ENCODE measurements around the gene ZNRF2. TPM values are rescaled to one million over a fixed set of nuclear protein-coding genes. Genes with fewer than 3 reads are reported as not detected.

The ZNRF2 gene
- total RNA-seq, 1 donor from 2014 or later: 10.2 TPM

GRCh38 chr7:30389791-30390190 is 105.4 kb downstream of the ZNRF2 start:
- H3K27ac Mint-ChIP-seq: no peak overlapping the region
- no peaks in the 10 kb centered on the region for H3K4me1 Mint-ChIP-seq (ENCODE audit: low read depth)
- no peaks in the 10 kb centered on the region for H3K36me3 Mint-ChIP-seq (ENCODE audit: low read depth)
- no peak for DNase-seq (ENCODE audit: low spot score)
- no peak overlapping the region for H3K4me3 Mint-ChIP-seq (ENCODE audit: low read depth)
- H3K9me3 Mint-ChIP-seq: no peaks in the 10 kb centered on the region
- intact Hi-C loops (cut with micrococcal nuclease): no loop called here
- no peaks in the 10 kb centered on the region for H3K27me3 Mint-ChIP-seq (ENCODE audit: low read depth)

- H3K9me3 Mint-ChIP-seq: no peaks in the 10 kb centered on the region
- no peak overlapping the region for H3K27ac Mint-ChIP-seq
- no peaks in the 10 kb centered on the region for H3K27me3 Mint-ChIP-seq (ENCODE audit: low read depth)
- H3K4me3 Mint-ChIP-seq (ENCODE audit: low read depth): no peak overlapping the region
- H3K4me1 Mint-ChIP-seq (ENCODE audit: low read depth): no peaks in the 10 kb centered on the region
- no peaks in the 10 kb centered on the region for H3K36me3 Mint-ChIP-seq (ENCODE audit: low read depth)
- intact Hi-C loops (cut with micrococcal nuclease): no loop called here
- DNase-seq (ENCODE audit: low spot score): no peak
These were observed 106.6 kb downstream of the ZNRF2 start for GRCh38 chr7:30390736-30391636.

DNA sequence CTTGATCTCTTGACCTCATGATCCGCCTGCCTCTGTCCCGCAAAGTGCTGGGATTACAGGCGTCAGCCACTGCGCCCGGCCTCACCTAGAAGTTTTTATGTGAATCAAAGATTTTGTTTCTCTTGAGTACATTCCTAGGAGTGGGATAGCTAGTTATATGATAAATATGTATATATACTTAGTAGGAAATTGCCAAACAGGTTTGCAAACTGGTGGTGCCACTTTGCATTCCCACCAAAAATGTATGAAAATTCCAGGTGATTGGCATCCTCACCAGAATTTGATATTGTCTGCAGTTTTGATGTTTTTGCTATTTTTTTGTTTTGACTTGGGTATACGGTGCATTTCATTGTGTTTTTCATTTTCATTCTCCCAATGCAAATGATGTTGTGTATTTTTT is 107.4 kb downstream of the ZNRF2 start:
- no peak for DNase-seq (ENCODE audit: low spot score)
- Mint-ChIP-seq H3K27ac (no peak overlapping the region), H3K4me3 (ENCODE audit: low read depth) (no peak overlapping the region), H3K27me3 (ENCODE audit: low read depth) (no peaks in the 10 kb centered on the region), H3K36me3 (ENCODE audit: low read depth) (no peaks in the 10 kb centered on the region), H3K9me3 (no peaks in the 10 kb centered on the region), H3K4me1 (ENCODE audit: low read depth) (no peaks in the 10 kb centered on the region)
- intact Hi-C loops (cut with micrococcal nuclease): no loop called here

DNA sequence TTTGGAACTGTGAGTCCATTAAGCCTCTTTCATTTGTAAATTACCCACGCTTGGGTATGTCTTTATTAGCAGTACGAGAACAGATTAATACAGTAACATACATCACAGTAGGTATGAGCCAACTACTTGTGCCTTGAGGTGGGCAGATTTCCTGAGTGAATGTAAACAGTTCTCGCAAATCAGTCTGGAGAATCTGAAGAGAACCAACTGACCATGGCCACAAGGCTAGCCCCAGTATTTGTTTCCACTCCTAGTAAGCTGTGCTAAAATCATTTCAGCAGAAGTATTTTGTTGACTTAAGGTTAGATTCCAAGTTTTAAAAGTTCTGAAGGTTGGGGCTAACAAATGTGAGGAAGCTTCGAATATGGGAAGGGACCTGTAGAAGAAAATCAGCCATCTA is 111.3 kb downstream of the ZNRF2 start:
- H3K36me3 Mint-ChIP-seq (ENCODE audit: low read depth): no peaks in the 10 kb centered on the region
- no peak overlapping the region for H3K27ac Mint-ChIP-seq
- no peaks in the 10 kb centered on the region for H3K9me3 Mint-ChIP-seq
- intact Hi-C loops (cut with micrococcal nuclease): no loop called here
- no peaks in the 10 kb centered on the region for H3K4me1 Mint-ChIP-seq (ENCODE audit: low read depth)
- no peak for DNase-seq (ENCODE audit: low spot score)
- peaks cover 1% of the 10 kb centered on the region for H3K27me3 Mint-ChIP-seq (ENCODE audit: low read depth)
- H3K4me3 Mint-ChIP-seq (ENCODE audit: low read depth): no peak overlapping the region

GRCh38 chr7:30396389-30396788 is 112.0 kb downstream of the ZNRF2 start:
- no peak overlapping the region for H3K4me3 Mint-ChIP-seq (ENCODE audit: low read depth)
- H3K27me3 Mint-ChIP-seq (ENCODE audit: low read depth): peaks cover 1% of the 10 kb centered on the region
- no peaks in the 10 kb centered on the region for H3K36me3 Mint-ChIP-seq (ENCODE audit: low read depth)
- intact Hi-C loops (cut with micrococcal nuclease): no loop called here
- no peaks in the 10 kb centered on the region for H3K9me3 Mint-ChIP-seq
- no peak for DNase-seq (ENCODE audit: low spot score)
- no peak overlapping the region for H3K27ac Mint-ChIP-seq
- no peaks in the 10 kb centered on the region for H3K4me1 Mint-ChIP-seq (ENCODE audit: low read depth)

- Mint-ChIP-seq H3K27ac (no peak overlapping the region), H3K4me3 (ENCODE audit: low read depth) (no peak overlapping the region), H3K36me3 (ENCODE audit: low read depth) (no peaks in the 10 kb centered on the region), H3K9me3 (no peaks in the 10 kb centered on the region), H3K4me1 (ENCODE audit: low read depth) (peaks cover 2% of the 10 kb centered on the region), H3K27me3 (ENCODE audit: low read depth) (peaks cover 1% of the 10 kb centered on the region)
- intact Hi-C loops (cut with micrococcal nuclease): no loop called here
- no peak for DNase-seq (ENCODE audit: low spot score)
These were observed 119.1 kb downstream of the ZNRF2 start for GRCh38 chr7:30403477-30403876.

GRCh38 chr7:30405179-30405578 is 120.8 kb downstream of the ZNRF2 start:
- DNase-seq (ENCODE audit: low spot score): no peak
- Mint-ChIP-seq H3K4me3 (ENCODE audit: low read depth) (no peak overlapping the region), H3K36me3 (ENCODE audit: low read depth) (no peaks in the 10 kb centered on the region), H3K27ac (no peak overlapping the region), H3K9me3 (no peaks in the 10 kb centered on the region), H3K27me3 (ENCODE audit: low read depth) (peaks cover 1% of the 10 kb centered on the region), H3K4me1 (ENCODE audit: low read depth) (peaks cover 2% of the 10 kb centered on the region)
- intact Hi-C loops (cut with micrococcal nuclease): no loop called here

- intact Hi-C loops (cut with micrococcal nuclease): no loop called here
- Mint-ChIP-seq H3K4me1 (ENCODE audit: low read depth) (peaks cover under 1% of the 10 kb centered on the region), H3K9me3 (no peaks in the 10 kb centered on the region), H3K27ac (no peak overlapping the region), H3K36me3 (ENCODE audit: low read depth) (no peaks in the 10 kb centered on the region), H3K4me3 (ENCODE audit: low read depth) (no peak overlapping the region), H3K27me3 (ENCODE audit: low read depth) (no peaks in the 10 kb centered on the region)
- DNase-seq (ENCODE audit: low spot score): no peak
These were observed 122.4 kb downstream of the ZNRF2 start for GRCh38 chr7:30406664-30407425.

DNA sequence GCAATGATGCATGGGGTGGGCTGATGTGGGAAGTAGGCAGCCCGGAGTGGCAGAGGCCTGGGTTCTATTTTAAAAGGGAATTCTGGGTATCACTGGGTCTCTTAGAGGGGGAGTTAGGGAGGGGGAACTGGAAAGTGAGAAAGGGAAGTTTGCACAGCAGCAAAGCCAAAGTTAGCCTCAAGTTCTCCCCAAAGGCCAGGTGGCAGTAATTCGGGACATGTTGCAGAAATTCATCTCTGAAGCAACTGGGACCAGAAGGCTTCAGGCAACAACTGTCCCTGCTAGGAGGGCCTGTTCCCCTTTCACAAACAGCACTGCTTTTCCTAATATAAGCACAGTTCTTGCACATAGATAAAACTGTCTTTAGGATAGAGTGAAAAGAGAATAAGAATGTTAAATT is 126.8 kb downstream of the ZNRF2 start:
- H3K36me3 Mint-ChIP-seq (ENCODE audit: low read depth): no peaks in the 10 kb centered on the region
- no peaks in the 10 kb centered on the region for H3K4me1 Mint-ChIP-seq (ENCODE audit: low read depth)
- no peaks in the 10 kb centered on the region for H3K27me3 Mint-ChIP-seq (ENCODE audit: low read depth)
- no peak for DNase-seq (ENCODE audit: low spot score)
- peaks cover 12% of the 10 kb centered on the region for H3K9me3 Mint-ChIP-seq
- intact Hi-C loops (cut with micrococcal nuclease): no loop called here
- no peak overlapping the region for H3K4me3 Mint-ChIP-seq (ENCODE audit: low read depth)
- H3K27ac Mint-ChIP-seq: no peak overlapping the region

DNA sequence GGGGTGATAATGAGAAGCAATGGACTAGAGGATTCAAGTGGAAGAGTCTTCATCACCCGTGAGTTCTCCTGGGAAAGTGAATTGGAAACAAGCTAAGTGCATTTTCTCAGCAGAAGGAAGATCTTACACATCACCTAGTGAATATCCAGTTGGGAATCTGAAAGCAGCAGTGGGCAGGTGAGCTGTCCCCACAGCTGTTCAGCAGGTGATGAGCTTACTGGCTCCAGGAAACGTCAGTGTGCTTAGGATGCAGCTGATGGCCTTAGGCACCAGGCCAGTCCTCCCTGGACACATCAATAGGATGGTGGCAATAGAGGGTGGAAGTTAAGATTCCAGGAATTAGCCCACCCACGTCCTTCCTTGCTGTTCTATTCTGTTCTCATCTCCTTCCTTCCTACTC is 127.5 kb downstream of the ZNRF2 start:
- H3K9me3 Mint-ChIP-seq: peaks cover 12% of the 10 kb centered on the region
- no peak overlapping the region for H3K4me3 Mint-ChIP-seq (ENCODE audit: low read depth)
- no peak overlapping the region for H3K27ac Mint-ChIP-seq
- DNase-seq (ENCODE audit: low spot score): no peak
- no peaks in the 10 kb centered on the region for H3K27me3 Mint-ChIP-seq (ENCODE audit: low read depth)
- no peaks in the 10 kb centered on the region for H3K36me3 Mint-ChIP-seq (ENCODE audit: low read depth)
- H3K4me1 Mint-ChIP-seq (ENCODE audit: low read depth): no peaks in the 10 kb centered on the region
- intact Hi-C loops (cut with micrococcal nuclease): loop anchor here (2.0 kb wide), 1 partner anchor 135 kb away; no protein-coding TSS in a partner anchor

DNA sequence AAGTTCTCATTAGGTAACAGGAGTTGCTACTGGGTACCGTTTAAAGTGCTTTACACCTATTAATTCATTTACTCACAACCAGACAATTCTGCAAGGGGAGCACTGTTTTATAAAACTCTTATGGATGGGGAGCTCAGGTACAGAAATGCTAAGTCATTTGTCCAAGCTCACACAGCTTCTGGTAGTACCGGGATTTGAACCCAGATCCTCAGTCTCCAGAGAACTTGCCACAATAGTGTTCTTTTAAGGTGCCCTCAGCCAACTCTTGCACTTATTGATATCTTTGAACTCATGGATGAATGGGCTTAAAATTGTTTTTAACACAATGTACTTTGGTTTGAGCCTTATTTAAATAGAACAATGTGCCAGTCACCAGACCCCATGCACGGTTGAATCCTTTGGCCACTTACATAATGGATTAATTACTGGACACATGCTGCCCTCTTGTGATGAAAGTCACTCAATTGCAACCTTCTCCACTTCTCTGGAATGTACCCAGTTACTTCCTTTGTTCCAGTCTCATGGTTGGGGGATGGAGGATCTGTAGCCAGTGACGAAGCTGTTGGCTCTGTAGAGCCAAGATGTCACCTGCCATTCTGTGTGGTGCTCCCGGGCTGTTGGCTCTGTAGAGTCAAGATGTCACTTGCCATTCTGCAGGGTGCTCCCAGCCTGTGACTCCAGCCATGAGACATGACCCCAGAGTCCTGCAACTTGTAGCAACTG is 128.5 kb downstream of the ZNRF2 start:
- intact Hi-C loops (cut with micrococcal nuclease): loop anchor here (2.0 kb wide), 1 partner anchor 136 kb away; no protein-coding TSS in a partner anchor
- Mint-ChIP-seq H3K4me1 (ENCODE audit: low read depth) (no peaks in the 10 kb centered on the region), H3K9me3 (peaks cover 12% of the 10 kb centered on the region), H3K4me3 (ENCODE audit: low read depth) (no peak overlapping the region), H3K36me3 (ENCODE audit: low read depth) (no peaks in the 10 kb centered on the region), H3K27me3 (ENCODE audit: low read depth) (no peaks in the 10 kb centered on the region), H3K27ac (no peak overlapping the region)
- DNase-seq (ENCODE audit: low spot score): no peak

DNA sequence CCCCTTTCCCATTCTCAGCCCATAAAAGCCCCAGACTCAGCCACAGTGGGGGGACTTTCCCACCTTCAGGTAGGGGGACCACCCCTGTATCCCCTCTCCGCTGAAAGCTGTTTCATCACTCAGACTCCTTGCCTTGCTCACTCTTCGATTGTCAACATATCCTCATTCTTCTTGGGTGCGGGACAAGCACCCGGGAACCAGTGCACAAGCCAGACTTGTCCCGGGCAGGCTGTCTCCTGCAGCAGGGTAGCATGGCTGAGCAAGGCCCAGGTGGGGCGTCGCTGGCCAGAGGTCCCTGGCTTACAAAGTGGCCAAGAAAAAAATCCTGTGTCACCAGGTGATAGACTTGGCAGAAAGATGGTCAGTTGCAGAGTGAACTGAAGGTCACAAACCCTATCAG is 129.5 kb downstream of the ZNRF2 start:
- no peaks in the 10 kb centered on the region for H3K27me3 Mint-ChIP-seq (ENCODE audit: low read depth)
- intact Hi-C loops (cut with micrococcal nuclease): loop anchor here (2.0 kb wide), 1 partner anchor 137 kb away; no protein-coding TSS in a partner anchor
- no peaks in the 10 kb centered on the region for H3K36me3 Mint-ChIP-seq (ENCODE audit: low read depth)
- no peaks in the 10 kb centered on the region for H3K4me1 Mint-ChIP-seq (ENCODE audit: low read depth)
- no peak overlapping the region for H3K27ac Mint-ChIP-seq
- H3K9me3 Mint-ChIP-seq: peaks cover 12% of the 10 kb centered on the region
- DNase-seq (ENCODE audit: low spot score): no peak
- no peak overlapping the region for H3K4me3 Mint-ChIP-seq (ENCODE audit: low read depth)
